A549 (cell line): ENCODE data around the gene CSGALNACT2. TPM values are rescaled to one million over a fixed set of nuclear protein-coding genes. Genes with fewer than 3 reads are reported as not detected.

Source experiments
- ATAC-seq, 2 experiments: fragments of 200-7000 bp in 1 of 2; fragments of >200 bp in 1 of 2; cut with Nextera tagmentation in 1 of 2; cut with Tn5 transposase in 1 of 2; 3 replicates each; pipeline versions ENCODE4 v1.8.0 to v1.9.1; 2018 to 2020; ENCODE audit warnings: mild to moderate bottlenecking in 1 of 2, moderate library complexity in 1 of 2
- CTCF ChIA-PET: fragments of 300-600 bp; sonication (Branson Sonifier 250); formaldehyde crosslinking; extraction: SDS; loops from one replicate; lab custom pipeline; 2021; ENCODE audit warnings: antibody characterized with exemption, inconsistent platforms; lab: Yijun Ruan, JAX
- POLR2A ChIA-PET: fragments of 350-600 bp; formaldehyde crosslinking; extraction: SDS; loops from one replicate; lab custom pipeline; 2021; ENCODE audit warnings: antibody characterized with exemption, inconsistent platforms; lab: Yijun Ruan, JAX
- DNase-seq, 2 experiments: peaks; one replicate each; pipeline versions ENCODE4 v3.0.0 to v3.0.0-alpha.2; 2011 to 2016; ENCODE audit warnings: low read depth in 1 of 2, low spot score in 1 of 2
- FAIRE-seq: peaks from 2 replicates; lab custom pipeline; 2011; peaks lifted over from hg19 to GRCh38; lab: Jason Lieb, UNC
- H3K27ac ChIP-seq, 2 experiments: fragments of >200 bp; sonication (Bioruptor Twin); formaldehyde crosslinking; 3 replicates each; pipeline ENCODE4 v1.5.1; 2016 to 2017
- H3K4me1 ChIP-seq: fragments of >200 bp; sonication (Bioruptor Twin); formaldehyde crosslinking; 3 replicates; pipeline ENCODE4 v1.6.1; 2016
- H3K4me2 ChIP-seq: fragments of >200 bp; sonication (Bioruptor Twin); formaldehyde crosslinking; 3 replicates; pipeline ENCODE4 v1.6.1; 2016
- H3K4me3 ChIP-seq: fragments of >200 bp; sonication (Bioruptor Twin); formaldehyde crosslinking; 3 replicates; pipeline ENCODE4 v1.5.1; 2016
- H3K9me3 ChIP-seq: fragments of >200 bp; sonication (Bioruptor Twin); formaldehyde crosslinking; 3 replicates; pipeline ENCODE4 v1.6.1; 2016
- BHLHE40 ChIP-seq: IDR thresholded peaks from 2 replicates; pipeline ENCODE4 v1.6.1; 2012; ENCODE audit warnings: low read depth, low read length, inconsistent platforms
- CBX2 ChIP-seq: fragments of 200-600 bp; sonication (generic); IDR thresholded peaks from 2 replicates; pipeline ENCODE4 v1.6.1; 2016; ENCODE audit warnings: low read depth, mild to moderate bottlenecking, borderline replicate concordance
- CEBPB ChIP-seq, 2 experiments: fragments of >200 bp in 1 of 2; sonication (Bioruptor Twin) in 1 of 2; formaldehyde crosslinking in 1 of 2; IDR thresholded peaks; 2 replicates each; pipeline ENCODE4 v1.6.1; 2012 to 2016
- FOSL2 ChIP-seq, 2 experiments: fragments of 450-650 bp in 1 of 2; fragments of >200 bp in 1 of 2; sonication (Bioruptor Twin) in 1 of 2; formaldehyde crosslinking; IDR thresholded peaks; 2 replicates each; pipeline versions ENCODE4 v1.5.0 to v1.6.1; 2016 to 2020; ENCODE audit warnings: mild to moderate bottlenecking in 1 of 2, moderate library complexity in 1 of 2
- HDAC2 ChIP-seq: fragments of 200-600 bp; sonication (generic); IDR thresholded peaks from 2 replicates; pipeline ENCODE4 v1.6.1; 2016
- JUNB ChIP-seq: fragments of >200 bp; sonication (Bioruptor Twin); formaldehyde crosslinking; IDR thresholded peaks from 2 replicates; pipeline ENCODE4 v1.6.1; 2016
- MAFK ChIP-seq: fragments of 450-650 bp; IDR thresholded peaks from 2 replicates; pipeline ENCODE4 v1.6.1; 2014; ENCODE audit not compliant: partially characterized antibody
- NFE2L2 ChIP-seq: fragments of 150-350 bp; conservative IDR thresholded peaks from 2 replicates; pipeline ENCODE4 v1.6.1; 2014; ENCODE audit warnings: low read length
- PHF8 ChIP-seq: fragments of 200-600 bp; sonication (generic); IDR thresholded peaks from 2 replicates; pipeline ENCODE4 v1.6.1; 2016; ENCODE audit warnings: low read depth, mild to moderate bottlenecking, antibody characterized with exemption, moderate library complexity, borderline replicate concordance
- RCOR1 ChIP-seq: fragments of 150-350 bp; IDR thresholded peaks from 2 replicates; pipeline ENCODE4 v1.6.1; 2014; ENCODE audit warnings: antibody characterized with exemption, low read length, low read depth
- RFX5 ChIP-seq: fragments of 450-650 bp; IDR thresholded peaks from 2 replicates; pipeline ENCODE4 v1.7.1; 2014; ENCODE audit warnings: antibody characterized with exemption, mild to moderate bottlenecking, moderate library complexity
- ZSCAN20 ChIP-seq: fragments of 250-450 bp; sonication (Bioruptor Pico); IDR thresholded peaks from 2 replicates; pipeline ENCODE4 v1.8.0; 2022; ENCODE audit warnings: mild to moderate bottlenecking, moderate library complexity
- WGBS: methylation state at CpG from one replicate; pipeline ENCODE4 v1.1.6; 2017; ENCODE audit errors: missing lambda C conversion rate; 5-methylcytosine and 5-hydroxymethylcytosine counted together
- polyA plus RNA-seq, 4 experiments: library from polyadenylated mRNA; depleted of rRNA in 3 of 4; stranded (reverse); fragments of >200 nt; fragmentation: RNase III in 1 of 4; extraction: RNeasy Plus Mini Kit Qiagen cat#74134 plus additional on column Dnase treatment in 1 of 4; gene quantifications; 2 replicates in 3 of 4; 3 replicates in 1 of 4; pipeline ENCODE4 v1.2.3, GENCODE V29; 2011 to 2017
- TF ChIP-seq, protein P1 (sequence below): IDR thresholded peaks from 2 replicates; pipeline ENCODE4 v1.6.1; 2012
- TF ChIP-seq, protein P2 (sequence below): fragments of 250-450 bp; sonication (Bioruptor Pico); IDR thresholded peaks from 2 replicates; pipeline ENCODE4 v1.5.0; 2020; ENCODE audit warnings: low read depth, mild to moderate bottlenecking, moderate library complexity
- TF ChIP-seq, protein P3 (sequence below): fragments of 200-600 bp; sonication (generic); IDR thresholded peaks from 2 replicates; pipeline ENCODE4 v1.6.1; 2016; ENCODE audit warnings: antibody characterized with exemption, mild to moderate bottlenecking, moderate library complexity
- TF ChIP-seq, protein P4 (sequence below): fragments of >200 bp; sonication (Bioruptor Twin); formaldehyde crosslinking; IDR thresholded peaks from 3 replicates; pipeline ENCODE4 v1.5.1; 2016

Gene CSGALNACT2
- polyA plus RNA-seq, 2 of the 4 experiments (the other 2 are of a cell fraction): 11.2 to 29.9 TPM

DNA sequence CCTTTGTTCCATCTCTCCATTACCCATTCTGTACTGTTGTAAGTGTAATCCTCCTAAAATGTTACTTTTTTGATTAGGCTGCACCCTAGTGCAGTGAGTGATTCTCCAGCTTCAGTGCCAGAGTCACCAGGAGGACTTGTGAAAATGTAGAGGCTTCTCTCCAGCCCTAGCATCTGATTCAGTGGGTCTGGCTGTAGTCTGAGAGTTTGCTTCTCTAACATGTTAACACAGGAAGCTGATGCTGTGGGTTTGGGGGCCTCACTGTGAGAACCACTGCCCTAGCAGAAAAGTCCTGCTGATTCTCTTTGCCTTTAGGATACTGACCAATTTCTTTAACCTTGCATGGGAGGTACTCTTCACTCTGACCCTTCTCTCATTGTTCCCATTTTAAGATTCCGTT, 24.4 kb downstream of the CSGALNACT2 start:
- Histone ChIP-seq H3K9me3 (no peaks in the 10 kb centered on the region), H3K27ac (no peak overlapping the region), H3K4me3 (no peak overlapping the region), H3K4me2 (no peak overlapping the region), H3K4me1 (no peaks in the 10 kb centered on the region)
- no peak for FAIRE-seq
- ChIA-PET POLR2A (no interaction called here), CTCF (interaction anchor here (0.6 to 1.2 kb wide), 2 partner anchors 14 to 300 kb away, joined by 3 read pairs; no protein-coding TSS in a partner anchor)
- DNase-seq: no peak
- ATAC-seq: no peak
- 92% methylated on average over 1 of the region's 1 CpG for WGBS
- no peak for TF ChIP-seq CEBPB (IDR thresholded peaks at IDR 0.05)
- no peak for TF ChIP-seq RCOR1

DNA sequence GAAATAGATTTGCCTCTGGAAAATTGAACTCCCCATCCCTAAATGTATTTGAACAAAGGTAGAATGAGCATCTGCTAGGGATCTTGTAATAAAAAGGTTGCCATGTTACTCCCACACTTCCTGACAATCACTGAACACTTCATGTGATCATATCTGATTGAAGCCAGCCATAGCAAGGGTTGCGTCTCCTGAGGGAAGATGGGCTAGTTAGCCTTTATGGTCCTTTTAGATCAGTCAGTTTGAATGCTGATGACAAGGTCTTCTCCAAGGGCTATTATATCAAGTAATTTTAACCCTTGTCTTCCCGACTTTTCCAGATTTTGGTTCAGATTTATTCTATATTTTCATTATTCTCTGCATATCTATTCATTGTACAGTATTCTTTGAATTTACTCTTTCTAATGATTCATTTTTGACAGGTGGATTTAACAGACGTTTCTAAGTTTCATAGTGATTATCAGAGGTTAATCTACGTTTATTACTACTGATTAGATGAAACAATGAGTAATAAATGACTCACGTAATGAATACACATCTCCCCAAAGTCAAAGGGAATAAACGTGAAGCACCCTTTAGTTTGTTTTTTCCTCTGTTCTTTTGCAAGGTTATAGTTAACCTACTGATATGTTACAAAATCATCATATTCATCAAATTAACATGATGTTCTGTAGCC, 28.1 kb downstream of the CSGALNACT2 start:
- FAIRE-seq (no peak), ATAC-seq (no peak), DNase-seq (no peak)
- WGBS: 64% methylated on average over 6 of the region's 6 CpGs
- Histone ChIP-seq H3K27ac (no peak overlapping the region), H3K9me3 (no peaks in the 10 kb centered on the region), H3K4me2 (no peak overlapping the region), H3K4me3 (no peak overlapping the region), H3K4me1 (no peaks in the 10 kb centered on the region)
- CTCF ChIA-PET: no interaction called here
- TF ChIP-seq NFE2L2 (no peak), FOSL2 (IDR thresholded peaks at IDR 0.05) (no peak), FOSL2 (CRISPR knock-in tag; IDR thresholded peaks at IDR 0.05) (no peak), RFX5 (no peak), JUNB (no peak), CEBPB (IDR thresholded peaks at IDR 0.05) (no peak), ZSCAN20 (CRISPR knock-in tag) (no peak), CBX2 (no peak), PHF8 (no peak), MAFK (no peak), BHLHE40 (no peak), HDAC2 (no peak)
- TF ChIP-seq, protein P1, sequence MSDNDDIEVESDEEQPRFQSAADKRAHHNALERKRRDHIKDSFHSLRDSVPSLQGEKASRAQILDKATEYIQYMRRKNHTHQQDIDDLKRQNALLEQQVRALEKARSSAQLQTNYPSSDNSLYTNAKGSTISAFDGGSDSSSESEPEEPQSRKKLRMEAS: no peak
- TF ChIP-seq, protein P2, sequence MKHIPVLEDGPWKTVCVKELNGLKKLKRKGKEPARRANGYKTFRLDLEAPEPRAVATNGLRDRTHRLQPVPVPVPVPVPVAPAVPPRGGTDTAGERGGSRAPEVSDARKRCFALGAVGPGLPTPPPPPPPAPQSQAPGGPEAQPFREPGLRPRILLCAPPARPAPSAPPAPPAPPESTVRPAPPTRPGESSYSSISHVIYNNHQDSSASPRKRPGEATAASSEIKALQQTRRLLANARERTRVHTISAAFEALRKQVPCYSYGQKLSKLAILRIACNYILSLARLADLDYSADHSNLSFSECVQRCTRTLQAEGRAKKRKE (CRISPR knock-in tag): no peak
- TF ChIP-seq, protein P3, sequence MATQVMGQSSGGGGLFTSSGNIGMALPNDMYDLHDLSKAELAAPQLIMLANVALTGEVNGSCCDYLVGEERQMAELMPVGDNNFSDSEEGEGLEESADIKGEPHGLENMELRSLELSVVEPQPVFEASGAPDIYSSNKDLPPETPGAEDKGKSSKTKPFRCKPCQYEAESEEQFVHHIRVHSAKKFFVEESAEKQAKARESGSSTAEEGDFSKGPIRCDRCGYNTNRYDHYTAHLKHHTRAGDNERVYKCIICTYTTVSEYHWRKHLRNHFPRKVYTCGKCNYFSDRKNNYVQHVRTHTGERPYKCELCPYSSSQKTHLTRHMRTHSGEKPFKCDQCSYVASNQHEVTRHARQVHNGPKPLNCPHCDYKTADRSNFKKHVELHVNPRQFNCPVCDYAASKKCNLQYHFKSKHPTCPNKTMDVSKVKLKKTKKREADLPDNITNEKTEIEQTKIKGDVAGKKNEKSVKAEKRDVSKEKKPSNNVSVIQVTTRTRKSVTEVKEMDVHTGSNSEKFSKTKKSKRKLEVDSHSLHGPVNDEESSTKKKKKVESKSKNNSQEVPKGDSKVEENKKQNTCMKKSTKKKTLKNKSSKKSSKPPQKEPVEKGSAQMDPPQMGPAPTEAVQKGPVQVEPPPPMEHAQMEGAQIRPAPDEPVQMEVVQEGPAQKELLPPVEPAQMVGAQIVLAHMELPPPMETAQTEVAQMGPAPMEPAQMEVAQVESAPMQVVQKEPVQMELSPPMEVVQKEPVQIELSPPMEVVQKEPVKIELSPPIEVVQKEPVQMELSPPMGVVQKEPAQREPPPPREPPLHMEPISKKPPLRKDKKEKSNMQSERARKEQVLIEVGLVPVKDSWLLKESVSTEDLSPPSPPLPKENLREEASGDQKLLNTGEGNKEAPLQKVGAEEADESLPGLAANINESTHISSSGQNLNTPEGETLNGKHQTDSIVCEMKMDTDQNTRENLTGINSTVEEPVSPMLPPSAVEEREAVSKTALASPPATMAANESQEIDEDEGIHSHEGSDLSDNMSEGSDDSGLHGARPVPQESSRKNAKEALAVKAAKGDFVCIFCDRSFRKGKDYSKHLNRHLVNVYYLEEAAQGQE: no peak
- TF ChIP-seq, protein P4, sequence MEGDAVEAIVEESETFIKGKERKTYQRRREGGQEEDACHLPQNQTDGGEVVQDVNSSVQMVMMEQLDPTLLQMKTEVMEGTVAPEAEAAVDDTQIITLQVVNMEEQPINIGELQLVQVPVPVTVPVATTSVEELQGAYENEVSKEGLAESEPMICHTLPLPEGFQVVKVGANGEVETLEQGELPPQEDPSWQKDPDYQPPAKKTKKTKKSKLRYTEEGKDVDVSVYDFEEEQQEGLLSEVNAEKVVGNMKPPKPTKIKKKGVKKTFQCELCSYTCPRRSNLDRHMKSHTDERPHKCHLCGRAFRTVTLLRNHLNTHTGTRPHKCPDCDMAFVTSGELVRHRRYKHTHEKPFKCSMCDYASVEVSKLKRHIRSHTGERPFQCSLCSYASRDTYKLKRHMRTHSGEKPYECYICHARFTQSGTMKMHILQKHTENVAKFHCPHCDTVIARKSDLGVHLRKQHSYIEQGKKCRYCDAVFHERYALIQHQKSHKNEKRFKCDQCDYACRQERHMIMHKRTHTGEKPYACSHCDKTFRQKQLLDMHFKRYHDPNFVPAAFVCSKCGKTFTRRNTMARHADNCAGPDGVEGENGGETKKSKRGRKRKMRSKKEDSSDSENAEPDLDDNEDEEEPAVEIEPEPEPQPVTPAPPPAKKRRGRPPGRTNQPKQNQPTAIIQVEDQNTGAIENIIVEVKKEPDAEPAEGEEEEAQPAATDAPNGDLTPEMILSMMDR: no peak
- POLR2A ChIA-PET: no interaction called here
